Measurements from ENCODE around the gene HBG1.

Gene HBG1

GRCh38 chr11:5246772-5247471 is 2.7 kb downstream of the HBG1 start:
- H3K4me3 ChIP-seq (ENCODE audit: low read depth in 1 of 2, low read length in 1 of 2), result no peak overlapping the region
- TF ChIP-seq CTCF (IDR thresholded peaks at IDR 0.05), result no peak
- H3K27ac ChIP-seq, result no peak overlapping the region
- no peaks in the 10 kb centered on the region for H3K36me3 ChIP-seq
- H3K27me3 ChIP-seq, result no peaks in the 10 kb centered on the region
- no peaks in the 10 kb centered on the region for H3K4me1 ChIP-seq (ENCODE audit: control insufficient read depth in 1 of 2, insufficient read depth in 1 of 2, low read depth in 1 of 2, low read length in 1 of 2)
- H3K9me3 ChIP-seq, result no peaks in the 10 kb centered on the region

GRCh38 chr11:5245155-5245554 is 4.5 kb downstream of the HBG1 start:
- Histone ChIP-seq H3K27me3 (no peaks in the 10 kb centered on the region), H3K36me3 (no peaks in the 10 kb centered on the region), H3K9me3 (no peaks in the 10 kb centered on the region), H3K4me3 (ENCODE audit: low read depth in 1 of 2, low read length in 1 of 2) (no peak overlapping the region), H3K4me1 (ENCODE audit: control insufficient read depth in 1 of 2, insufficient read depth in 1 of 2, low read depth in 1 of 2, low read length in 1 of 2) (no peaks in the 10 kb centered on the region), H3K27ac (no peak overlapping the region)
- TF ChIP-seq CTCF (IDR thresholded peaks at IDR 0.05), result no peak

- Histone ChIP-seq H3K27me3 (no peaks in the 10 kb centered on the region), H3K36me3 (no peaks in the 10 kb centered on the region), H3K4me3 (ENCODE audit: low read depth in 1 of 2, low read length in 1 of 2) (no peak overlapping the region), H3K4me1 (ENCODE audit: control insufficient read depth in 1 of 2, insufficient read depth in 1 of 2, low read depth in 1 of 2, low read length in 1 of 2) (no peaks in the 10 kb centered on the region), H3K27ac (no peak overlapping the region), H3K9me3 (no peaks in the 10 kb centered on the region)
- no peak for TF ChIP-seq CTCF (IDR thresholded peaks at IDR 0.05)
Observed at GRCh38 chr11:5243816-5244180, 5.9 kb downstream of the HBG1 start.

DNA sequence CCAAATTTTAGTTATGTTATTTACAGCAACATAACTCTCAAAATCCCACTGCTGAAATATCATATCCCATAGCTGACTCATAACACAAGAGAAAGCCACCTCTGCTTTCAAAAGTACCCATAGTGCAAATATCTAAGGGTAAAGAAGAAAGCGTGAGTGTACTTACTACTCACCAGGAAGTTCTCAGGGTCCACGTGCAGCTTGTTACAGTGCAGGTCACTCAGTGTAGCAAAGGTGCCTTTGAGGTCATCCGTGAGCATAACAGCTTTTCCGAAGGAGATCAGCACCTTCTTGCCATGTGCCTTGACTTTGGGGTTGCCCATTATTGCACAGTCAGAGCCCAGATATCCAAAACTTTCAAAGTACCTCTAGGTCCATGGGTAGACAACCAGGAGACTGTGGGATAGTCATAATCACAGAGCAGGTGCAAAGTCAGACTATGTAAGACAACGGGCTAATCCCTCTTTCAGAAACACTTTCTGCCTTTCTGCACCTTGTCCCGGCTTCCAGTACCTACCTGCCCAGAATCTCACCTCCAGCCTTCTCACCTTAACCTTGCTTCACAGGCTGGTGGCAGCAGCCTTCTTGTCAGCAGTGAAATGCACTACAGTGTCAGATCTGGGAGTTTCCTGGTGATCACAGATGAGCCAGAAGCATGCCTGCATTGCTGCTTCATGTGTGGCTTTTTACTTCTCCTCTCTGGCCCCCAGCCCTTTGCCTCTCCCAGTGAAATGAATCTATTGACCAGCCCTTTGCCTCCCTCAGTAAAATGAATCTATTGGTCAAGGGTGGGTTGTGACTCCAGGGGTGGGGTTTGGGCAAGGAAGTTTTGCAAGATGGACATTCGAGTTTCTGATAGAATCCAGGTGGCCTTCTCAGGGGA is 6.5 kb downstream of the HBG1 start:
- Histone ChIP-seq H3K4me3 (ENCODE audit: low read depth in 1 of 2, low read length in 1 of 2) (no peak overlapping the region), H3K36me3 (no peaks in the 10 kb centered on the region), H3K4me1 (ENCODE audit: control insufficient read depth in 1 of 2, insufficient read depth in 1 of 2, low read depth in 1 of 2, low read length in 1 of 2) (no peaks in the 10 kb centered on the region), H3K27ac (no peak overlapping the region), H3K27me3 (no peaks in the 10 kb centered on the region), H3K9me3 (no peaks in the 10 kb centered on the region)
- TF ChIP-seq CTCF (IDR thresholded peaks at IDR 0.05), result no peak

- no peaks in the 10 kb centered on the region for H3K27me3 ChIP-seq
- TF ChIP-seq CTCF (IDR thresholded peaks at IDR 0.05), result no peak
- H3K9me3 ChIP-seq, result no peaks in the 10 kb centered on the region
- no peaks in the 10 kb centered on the region for H3K4me1 ChIP-seq (ENCODE audit: control insufficient read depth in 1 of 2, insufficient read depth in 1 of 2, low read depth in 1 of 2, low read length in 1 of 2)
- no peak overlapping the region for H3K27ac ChIP-seq
- no peaks in the 10 kb centered on the region for H3K36me3 ChIP-seq
- no peak overlapping the region for H3K4me3 ChIP-seq (ENCODE audit: low read depth in 1 of 2, low read length in 1 of 2)
Observed at GRCh38 chr11:5242208-5242607, 7.4 kb downstream of the HBG1 start.

Measured in neutrophil (primary cell).